ENCODE measurements around the gene DNAH8.

GRCh38 chr6:38739532-38739931, 24.4 kb downstream of the DNAH8 start:
- TF ChIP-seq POLR2AphosphoS5 (IDR thresholded peaks at IDR 0.05; ENCODE audit: low read depth, low read length), result no peak
- TF ChIP-seq POLR2A (IDR thresholded peaks at IDR 0.05; ENCODE audit: low read depth, low read length), result no peak
- no peak for TF ChIP-seq TAF1 (IDR thresholded peaks at IDR 0.05; ENCODE audit: borderline replicate concordance, low read depth, low read length)

All from GM12892 (cell line).